K562 (cell line): ENCODE measurements around the gene RAD51D.
"Not testable (repeated sequence)": the region's sequence is repeated elsewhere in the genome, so short reads cannot be mapped to it uniquely, and the experiment has no call there.

ENCODE experiments used
- ARHGAP35 ChIP-seq: fragments of 450-650 bp; IDR thresholded peaks from 2 replicates; pipeline ENCODE4 v1.6.1; 2018; ENCODE audit not compliant: partially characterized antibody
- CHD1 ChIP-seq: fragments of 200-600 bp; sonication (generic); IDR thresholded peaks from one replicate; pipeline ENCODE4 v1.6.1; 2012; ENCODE audit warnings: mild to moderate bottlenecking, moderate library complexity, low read length, inconsistent platforms
- CTCF ChIP-seq, 3 experiments: IDR thresholded peaks in 2 of 3; conservative IDR thresholded peaks in 1 of 3; 2 replicates each; pipeline ENCODE4 v1.5.1; 2011 to 2012; ENCODE audit warnings: low read length in 3 of 3, mild to moderate bottlenecking in 3 of 3, control low read depth in 2 of 3, improper control_type of control experiment in 1 of 3, inconsistent platforms in 1 of 3, low read depth in 1 of 3, mixed read lengths in 1 of 3, moderate library complexity in 1 of 3; ENCODE audit not compliant: insufficient read depth in 2 of 3
- ETV5 ChIP-seq: sonication (generic); formaldehyde crosslinking; IDR thresholded peaks from 2 replicates; pipeline ENCODE4 v1.4.0; 2020; ENCODE audit warnings: low read depth, mild to moderate bottlenecking, missing genetic modification reagents
- FOXP4 ChIP-seq: sonication (generic); formaldehyde crosslinking; IDR thresholded peaks from 2 replicates; pipeline ENCODE4 v1.8.0; 2022; ENCODE audit warnings: mild to moderate bottlenecking, missing genetic modification reagents, borderline replicate concordance
- NR2F6 ChIP-seq: fragments of 450-650 bp; formaldehyde crosslinking; IDR thresholded peaks from 2 replicates; pipeline ENCODE4 v1.4.0; 2020; ENCODE audit warnings: mild to moderate bottlenecking
- POLR2A ChIP-seq: fragments of 450-650 bp; conservative IDR thresholded peaks from 2 replicates; pipeline ENCODE4 v1.6.1; 2016
- POLR2AphosphoS5 ChIP-seq: IDR thresholded peaks from 2 replicates; pipeline ENCODE4 v1.6.1; 2011; ENCODE audit warnings: mild to moderate bottlenecking, low read depth, low read length, moderate library complexity; ENCODE audit not compliant: control insufficient read depth, insufficient read depth
- SP1 ChIP-seq: sonication (generic); formaldehyde crosslinking; IDR thresholded peaks from 2 replicates; pipeline ENCODE4 v1.8.1; 2022; ENCODE audit warnings: mild to moderate bottlenecking, missing genetic modification reagents
- SPI1 ChIP-seq: IDR thresholded peaks from 2 replicates; pipeline ENCODE4 v1.6.1; 2011; ENCODE audit warnings: low read depth, low read length, control low read depth, borderline replicate concordance
- SREBF2 ChIP-seq: sonication (generic); formaldehyde crosslinking; IDR thresholded peaks from 2 replicates; pipeline ENCODE4 v1.4.0; 2020; ENCODE audit warnings: mild to moderate bottlenecking, missing genetic modification reagents
- USF2 ChIP-seq: sonication (generic); formaldehyde crosslinking; IDR thresholded peaks from 2 replicates; pipeline ENCODE4 v1.5.0; 2020; ENCODE audit warnings: missing genetic modification reagents
- ZC3H11A ChIP-seq: IDR thresholded peaks from 2 replicates; pipeline ENCODE4 v1.6.1; 2012; ENCODE audit warnings: low read depth, low read length, improper control_type of control experiment
- ZNF740 ChIP-seq, 3 experiments: fragments of 200-800 bp in 1 of 3; sonication (Bioruptor generic) in 1 of 3; sonication (generic) in 1 of 3; formaldehyde crosslinking in 1 of 3; IDR thresholded peaks; 2 replicates each; pipeline versions ENCODE4 v1.6.1 to v1.8.0; 2016 to 2022; ENCODE audit warnings: mild to moderate bottlenecking in 2 of 3, missing compliant biosample characterization in 2 of 3, missing genetic modification characterization in 2 of 3, missing genetic modification reagents in 1 of 3

GRCh38 chr17:35090707-35091106 lies 29.0 kb downstream of the RAD51D start:
- TF ChIP-seq SPI1; FOXP4; NR2F6 (CRISPR knock-in tag); CTCF (IDR thresholded peaks at IDR 0.05 in 2 of 3, conservative IDR thresholded peaks at IDR 0.05 in 1 of 3; ENCODE audit: insufficient read depth in 2 of 3, low read depth in 1 of 3, low read length in 3 of 3); ZNF740 (CRISPR knock-in tag; IDR thresholded peaks at IDR 0.05); ZNF740 (tag; IDR thresholded peaks at IDR 0.05); ETV5; USF2; ARHGAP35; ZC3H11A; SP1; POLR2A; CHD1; SREBF2; POLR2AphosphoS5: not testable (repeated sequence)
